ENCODE measurements around the gene CMYA5. TPM values are rescaled to one million over a fixed set of nuclear protein-coding genes. Genes with fewer than 3 reads are reported as not detected.

CMYA5 gene
- total RNA-seq, 2 donors from 2014 or later, result 0.64 to 1.5 TPM

DNA sequence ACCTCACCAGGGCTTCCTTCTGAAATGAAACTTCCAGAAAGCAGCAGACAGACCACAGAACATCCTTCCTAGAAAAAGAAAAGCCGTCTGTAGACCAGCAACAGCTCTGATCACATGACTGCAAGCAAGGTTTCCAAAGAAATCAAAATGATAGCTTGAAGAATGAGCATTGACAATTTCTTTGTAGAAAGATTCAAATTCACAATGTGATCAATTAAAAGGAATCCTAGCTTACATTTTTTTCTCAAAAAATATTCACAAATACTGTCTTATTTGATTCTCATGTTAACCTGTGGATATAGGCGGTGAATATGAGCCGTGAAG is 156.5 kb downstream of the CMYA5 start:
- no peaks in the 10 kb centered on the region for H3K36me3 Mint-ChIP-seq
- no peak for ATAC-seq
- H3K4me1 Mint-ChIP-seq (ENCODE audit: low read depth in 2 of 2), result no peaks in the 10 kb centered on the region
- DNase-seq (ENCODE audit: low spot score), result no peak
- peaks cover 0 to 3% of the 10 kb centered on the region in 2 donors for H3K27me3 Mint-ChIP-seq
- no peak overlapping the region for H3K27ac Mint-ChIP-seq
- H3K4me3 Mint-ChIP-seq, result no peak overlapping the region
- H3K9me3 Mint-ChIP-seq, result no peaks in the 10 kb centered on the region

GRCh38 chr5:79847561-79847960 is 157.9 kb downstream of the CMYA5 start:
- peak; percentile 23 for DNase-seq (ENCODE audit: low spot score)
- peaks cover 0 to 9% of the 10 kb centered on the region in 2 donors for H3K27me3 Mint-ChIP-seq

DNA sequence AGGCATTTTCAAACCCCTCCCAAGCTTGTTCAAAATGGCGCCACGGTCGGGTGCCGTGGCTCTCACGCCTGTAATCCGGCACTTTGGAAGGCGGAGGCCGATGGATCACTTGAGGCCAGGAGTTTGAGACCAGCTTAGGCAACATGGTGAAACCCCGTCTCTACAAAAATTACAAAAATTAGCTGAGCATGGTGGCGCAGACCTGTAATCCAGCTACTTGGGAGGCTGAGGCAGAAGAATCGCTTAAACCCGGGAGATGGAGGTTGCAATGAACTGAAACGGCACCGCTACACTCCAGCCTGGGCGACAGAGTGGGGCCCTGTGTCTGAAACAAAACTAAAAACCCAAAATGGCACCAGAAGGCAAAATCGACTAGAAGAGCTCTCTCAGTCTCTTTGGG is 159.4 kb downstream of the CMYA5 start:
- Mint-ChIP-seq H3K27ac (no peak overlapping the region), H3K4me3 (no peak overlapping the region), H3K9me3 (no peaks in the 10 kb centered on the region), H3K27me3 (peaks cover 0 to 15% of the 10 kb centered on the region in 2 donors), H3K36me3 (no peaks in the 10 kb centered on the region), H3K4me1 (ENCODE audit: low read depth in 2 of 2) (no peaks in the 10 kb centered on the region)
- DNase-seq (ENCODE audit: low spot score) (no peak), ATAC-seq (no peak)

More at GRCh38 chr5:79847561-79847960, 157.9 kb downstream of the CMYA5 start:
- Mint-ChIP-seq H3K4me3 (no peak overlapping the region), H3K4me1 (ENCODE audit: low read depth in 2 of 2) (no peaks in the 10 kb centered on the region), H3K27ac (no peak overlapping the region), H3K9me3 (no peaks in the 10 kb centered on the region), H3K36me3 (no peaks in the 10 kb centered on the region)
- ATAC-seq, result no peak

Other genes starting within 250 kb of the CMYA5 start
- 1 to 10 TPM; 4.2 to 4.6 TPM for gene HOMER1, start 175.7 kb upstream of the CMYA5 start, total RNA-seq
- 100 to 1,000 TPM; 118 to 144 TPM for gene TENT2, start 77.4 kb upstream of the CMYA5 start, total RNA-seq

Measured in natural killer cell treated with Interleukin-12 subunit alpha and Interleukin-12 subunit beta and Interleukin-15 and Interleukin-18, amount 100 ng/mL, for 72 hours (primary cell).